Measurements from ENCODE around the gene MYOF.

MYOF gene

DNA sequence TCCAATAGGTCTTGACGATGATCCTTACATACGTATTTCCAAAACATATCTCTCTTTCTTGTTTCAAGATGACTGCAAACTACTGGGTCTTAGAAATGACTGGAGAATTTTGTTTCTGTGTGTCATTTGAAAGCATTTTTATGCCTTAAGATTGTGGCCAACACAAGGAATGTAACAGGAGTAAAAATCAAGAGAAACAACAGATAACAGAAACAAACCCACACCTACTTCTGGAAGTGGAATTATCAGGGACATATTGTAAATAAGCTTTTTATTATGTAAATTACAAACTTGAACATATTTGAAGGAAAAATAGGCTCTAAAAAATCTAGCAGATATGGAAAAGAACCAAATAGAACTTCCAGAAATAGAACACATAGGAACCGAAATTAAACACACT lies 212.9 kb downstream of the MYOF start:
- Histone ChIP-seq H3K27ac (ENCODE audit: low read depth, low read length) (no peak overlapping the region), H3K4me1 (ENCODE audit: control insufficient read depth, insufficient read depth, low read length) (peaks cover 15% of the 10 kb centered on the region), H3K9ac (ENCODE audit: low read depth, low read length) (no peak overlapping the region), H3K4me3 (ENCODE audit: low read depth, low read length) (no peak overlapping the region), H3K9me3 (ENCODE audit: control insufficient read depth, insufficient read depth, low read length) (peaks cover 22% of the 10 kb centered on the region), H3K27me3 (ENCODE audit: control insufficient read depth, insufficient read depth, low read length) (no peaks in the 10 kb centered on the region), H3K36me3 (ENCODE audit: control insufficient read depth, insufficient read depth, low read length) (no peaks in the 10 kb centered on the region)

DNA sequence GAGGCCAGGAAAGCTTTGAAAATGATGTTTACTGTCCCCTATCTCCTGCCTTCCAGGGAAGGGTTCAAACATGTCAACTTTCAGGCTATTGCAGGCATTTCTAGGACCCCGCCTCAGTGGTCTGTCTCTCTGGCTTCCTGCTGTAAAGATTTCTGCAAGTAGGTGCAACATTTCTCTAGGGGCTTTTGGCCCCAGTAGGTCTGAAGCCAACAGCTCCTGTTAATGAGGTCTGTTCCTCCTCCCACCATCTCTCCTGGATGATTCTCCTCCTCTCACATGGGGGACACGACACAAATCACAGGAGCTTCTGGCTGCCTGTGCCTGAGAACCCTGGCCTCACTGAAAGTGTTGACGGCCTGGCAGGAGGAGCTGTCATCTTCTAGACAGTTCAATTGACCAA lies 214.1 kb downstream of the MYOF start:
- H3K27me3 ChIP-seq (ENCODE audit: control insufficient read depth, insufficient read depth, low read length): no peaks in the 10 kb centered on the region
- no peak overlapping the region for H3K9ac ChIP-seq (ENCODE audit: low read depth, low read length)
- no peak overlapping the region for H3K27ac ChIP-seq (ENCODE audit: low read depth, low read length)
- no peaks in the 10 kb centered on the region for H3K36me3 ChIP-seq (ENCODE audit: control insufficient read depth, insufficient read depth, low read length)
- peaks cover 12% of the 10 kb centered on the region for H3K4me1 ChIP-seq (ENCODE audit: control insufficient read depth, insufficient read depth, low read length)
- no peak overlapping the region for H3K4me3 ChIP-seq (ENCODE audit: low read depth, low read length)
- peaks cover 22% of the 10 kb centered on the region for H3K9me3 ChIP-seq (ENCODE audit: control insufficient read depth, insufficient read depth, low read length)

DNA sequence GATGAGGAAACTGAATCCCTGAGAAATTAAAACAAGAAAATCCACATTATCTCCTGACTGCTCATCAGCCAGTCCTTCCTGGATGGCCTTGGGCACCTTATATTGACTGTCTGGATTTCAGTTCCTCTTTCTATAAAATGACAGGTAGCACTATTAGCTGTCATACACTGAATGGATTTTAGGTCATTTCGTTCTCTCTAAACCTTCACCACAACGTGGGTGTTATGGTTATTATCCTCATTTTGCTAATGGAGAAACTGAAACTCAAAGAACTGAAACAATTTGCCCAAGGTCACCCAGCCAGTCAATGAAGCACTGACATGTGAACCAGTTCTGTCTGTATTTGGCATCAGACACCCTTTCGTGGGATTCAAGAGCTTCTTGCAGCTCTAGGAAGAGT lies 214.6 kb downstream of the MYOF start:
- Histone ChIP-seq H3K4me3 (ENCODE audit: low read depth, low read length) (no peak overlapping the region), H3K9me3 (ENCODE audit: control insufficient read depth, insufficient read depth, low read length) (peaks cover 22% of the 10 kb centered on the region), H3K9ac (ENCODE audit: low read depth, low read length) (no peak overlapping the region), H3K27me3 (ENCODE audit: control insufficient read depth, insufficient read depth, low read length) (no peaks in the 10 kb centered on the region), H3K4me1 (ENCODE audit: control insufficient read depth, insufficient read depth, low read length) (peaks cover 8% of the 10 kb centered on the region), H3K36me3 (ENCODE audit: control insufficient read depth, insufficient read depth, low read length) (no peaks in the 10 kb centered on the region), H3K27ac (ENCODE audit: low read depth, low read length) (no peak overlapping the region)

DNA sequence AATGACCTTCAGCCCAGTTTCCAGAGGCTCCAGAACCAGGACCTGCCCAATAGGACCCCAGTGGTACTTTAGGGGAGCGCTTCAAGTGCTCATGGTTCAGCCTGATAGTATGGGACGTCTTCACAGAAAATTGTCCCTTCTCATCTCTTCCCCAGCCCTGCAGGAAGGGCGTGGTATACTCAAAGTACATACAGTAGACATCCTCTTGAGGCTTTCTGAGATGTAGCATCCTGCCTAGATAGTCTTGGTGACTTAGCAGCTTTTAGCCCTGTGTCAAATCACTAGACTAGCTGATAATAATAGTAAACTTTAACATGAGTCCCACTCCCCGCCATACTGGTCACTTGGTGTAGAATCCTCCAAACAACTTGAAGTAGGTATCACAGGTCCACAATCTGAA lies 215.3 kb downstream of the MYOF start:
- H3K4me3 ChIP-seq (ENCODE audit: low read depth, low read length): no peak overlapping the region
- no peak overlapping the region for H3K27ac ChIP-seq (ENCODE audit: low read depth, low read length)
- H3K36me3 ChIP-seq (ENCODE audit: control insufficient read depth, insufficient read depth, low read length): no peaks in the 10 kb centered on the region
- H3K9ac ChIP-seq (ENCODE audit: low read depth, low read length): no peak overlapping the region
- peaks cover 22% of the 10 kb centered on the region for H3K9me3 ChIP-seq (ENCODE audit: control insufficient read depth, insufficient read depth, low read length)
- H3K4me1 ChIP-seq (ENCODE audit: control insufficient read depth, insufficient read depth, low read length): 0 out of 2 replicates have a peak, but pooled peaks cover 7% of the 10 kb centered on the region
- no peaks in the 10 kb centered on the region for H3K27me3 ChIP-seq (ENCODE audit: control insufficient read depth, insufficient read depth, low read length)

DNA sequence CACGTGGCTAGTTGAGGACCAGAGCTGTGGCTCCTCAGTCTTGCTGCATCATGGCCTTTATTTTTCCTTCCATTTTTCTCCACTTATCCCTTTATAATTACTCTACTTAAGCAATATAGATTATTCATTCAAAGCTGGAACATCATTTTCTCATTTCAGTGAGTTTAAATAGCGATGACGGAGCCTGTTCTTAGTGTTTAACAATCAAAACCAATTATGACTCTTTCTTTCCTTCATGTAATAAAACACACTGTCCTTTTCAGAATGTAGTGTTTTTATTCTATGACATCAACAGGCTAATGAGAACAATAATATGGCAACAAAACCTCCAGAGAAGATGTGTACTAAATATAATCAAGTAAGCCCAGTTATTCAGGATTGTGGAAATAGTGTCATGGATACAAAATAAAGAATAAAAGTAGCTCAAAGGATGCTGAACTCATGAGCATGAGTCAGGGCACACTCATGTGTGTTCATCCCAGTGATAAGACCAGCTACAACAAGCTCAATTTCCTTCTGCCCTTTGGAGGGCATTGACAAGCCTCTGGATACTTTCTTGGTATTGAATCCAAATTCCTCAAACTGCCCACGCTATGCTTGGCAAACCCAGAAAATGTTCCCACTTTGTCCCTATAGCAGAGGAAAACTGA lies 220.0 kb downstream of the MYOF start:
- Histone ChIP-seq H3K27me3 (ENCODE audit: control insufficient read depth, insufficient read depth, low read length) (no peaks in the 10 kb centered on the region), H3K27ac (ENCODE audit: low read depth, low read length) (no peak overlapping the region), H3K4me1 (ENCODE audit: control insufficient read depth, insufficient read depth, low read length) (no peaks in the 10 kb centered on the region), H3K9me3 (ENCODE audit: control insufficient read depth, insufficient read depth, low read length) (no peaks in the 10 kb centered on the region), H3K36me3 (ENCODE audit: control insufficient read depth, insufficient read depth, low read length) (no peaks in the 10 kb centered on the region), H3K4me3 (ENCODE audit: low read depth, low read length) (no peak overlapping the region), H3K9ac (ENCODE audit: low read depth, low read length) (no peak overlapping the region)

DNA sequence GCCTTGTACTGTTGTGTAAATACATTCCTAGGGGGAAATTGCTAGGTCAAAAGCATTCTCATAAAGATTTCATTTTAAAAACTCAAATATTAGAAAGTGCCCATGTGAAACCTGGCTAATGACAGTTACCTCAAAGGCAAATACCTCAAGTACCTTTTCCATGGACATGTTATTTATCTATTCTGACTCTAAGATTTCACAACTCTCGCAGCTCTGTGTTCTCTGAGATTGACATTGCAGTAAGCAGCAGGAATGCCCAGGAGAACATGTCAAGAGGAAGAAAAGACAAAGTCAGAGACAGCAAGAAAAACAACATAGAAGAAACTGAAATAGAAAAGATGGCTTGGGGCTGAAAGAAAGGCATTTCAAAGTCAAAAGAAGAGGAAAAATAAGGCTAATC lies 221.0 kb downstream of the MYOF start:
- Histone ChIP-seq H3K4me1 (ENCODE audit: control insufficient read depth, insufficient read depth, low read length) (no peaks in the 10 kb centered on the region), H3K27ac (ENCODE audit: low read depth, low read length) (no peak overlapping the region), H3K36me3 (ENCODE audit: control insufficient read depth, insufficient read depth, low read length) (no peaks in the 10 kb centered on the region), H3K4me3 (ENCODE audit: low read depth, low read length) (no peak overlapping the region), H3K27me3 (ENCODE audit: control insufficient read depth, insufficient read depth, low read length) (no peaks in the 10 kb centered on the region), H3K9me3 (ENCODE audit: control insufficient read depth, insufficient read depth, low read length) (no peaks in the 10 kb centered on the region), H3K9ac (ENCODE audit: low read depth, low read length) (no peak overlapping the region)

DNA sequence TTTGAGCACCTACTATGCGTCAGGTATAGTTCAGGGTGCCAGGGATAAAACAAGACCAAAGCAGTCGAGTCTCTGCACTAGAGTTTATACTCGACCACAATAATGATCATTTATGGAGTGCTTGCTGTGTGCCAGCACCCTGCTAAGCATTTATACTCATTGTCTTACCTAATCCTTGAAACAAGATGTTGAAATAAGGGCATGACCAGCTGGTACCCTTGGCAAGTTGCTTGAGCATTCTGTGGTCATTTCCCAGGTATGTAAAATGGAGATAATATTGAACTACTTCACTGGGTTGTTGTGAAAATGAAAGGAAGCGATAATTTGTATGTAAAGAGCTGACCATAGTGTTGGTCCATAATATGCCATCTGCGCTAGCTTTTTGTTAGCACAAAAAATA lies 223.0 kb downstream of the MYOF start:
- Histone ChIP-seq H3K9me3 (ENCODE audit: control insufficient read depth, insufficient read depth, low read length) (no peaks in the 10 kb centered on the region), H3K36me3 (ENCODE audit: control insufficient read depth, insufficient read depth, low read length) (no peaks in the 10 kb centered on the region), H3K9ac (ENCODE audit: low read depth, low read length) (no peak overlapping the region), H3K27me3 (ENCODE audit: control insufficient read depth, insufficient read depth, low read length) (no peaks in the 10 kb centered on the region), H3K4me1 (ENCODE audit: control insufficient read depth, insufficient read depth, low read length) (no peaks in the 10 kb centered on the region), H3K27ac (ENCODE audit: low read depth, low read length) (no peak overlapping the region), H3K4me3 (ENCODE audit: low read depth, low read length) (no peak overlapping the region)
